K562 (cell line): Measurements from ENCODE around the gene CCDC3. TPM values are rescaled to one million over a fixed set of nuclear protein-coding genes. Genes with fewer than 3 reads are reported as not detected.

Experiments
- ATAC-seq: fragments of 200-7000 bp; cut with Tn5 transposase; 3 replicates; pipeline ENCODE4 v1.9.1; 2020; ENCODE audit warnings: moderate library complexity
- BruUV-seq: library from RNA; stranded (reverse); fragments of 400-500 nt; replicated peaks from 2 replicates; lab custom pipeline; 2021; lab: Mats Ljungman, UMichigan
- CTCF ChIA-PET: fragments of 300-600 bp; formaldehyde crosslinking; extraction: SDS; loops from one replicate; lab custom pipeline; 2021; ENCODE audit warnings: low intra/inter-chr PET ratio; lab: Yijun Ruan, JAX
- POLR2A ChIA-PET: fragments of 300-600, 350-650 bp; sonication (Branson Sonifier 250); formaldehyde crosslinking; extraction: SDS; loops from one replicate; lab custom pipeline; 2021; ENCODE audit warnings: antibody characterized with exemption, inconsistent platforms; lab: Yijun Ruan, JAX
- DNase-seq, 4 experiments: peaks; one replicate each; pipeline versions ENCODE4 v3.0.0 to v3.0.0-alpha.2; 2011 to 2018; ENCODE audit warnings: low spot score in 3 of 4, mixed read lengths in 3 of 4; ENCODE audit errors: extremely low read depth in 1 of 4
- FAIRE-seq: peaks from 2 replicates; lab custom pipeline; 2011; peaks lifted over from hg19 to GRCh38; lab: Jason Lieb, UNC
- H2AFZ ChIP-seq: 2 replicates; pipeline ENCODE4 v1.6.0; 2011; ENCODE audit warnings: low read depth, low read length, control low read depth, inconsistent platforms
- H3K27ac ChIP-seq: fragments of 200-600 bp; 3 replicates; pipeline ENCODE4 v1.8.0; 2011; ENCODE audit warnings: low read depth, mild to moderate bottlenecking, control low read depth, inconsistent platforms, low read length, moderate library complexity, mixed read lengths; ENCODE audit errors: extremely low read depth
- H3K27me3 ChIP-seq, 2 experiments: fragments of 300-600 bp in 1 of 2; 2 replicates in 1 of 2; 3 replicates in 1 of 2; pipeline versions ENCODE4 v1.6.0 to v1.8.0; 2011; ENCODE audit warnings: inconsistent platforms in 2 of 2, low read length in 2 of 2, mild to moderate bottlenecking in 1 of 2, mixed read lengths in 1 of 2, moderate library complexity in 1 of 2; ENCODE audit not compliant: control insufficient read depth in 2 of 2, insufficient read depth in 2 of 2
- H3K36me3 ChIP-seq: fragments of 300-600 bp; 3 replicates; pipeline ENCODE4 v1.8.0; 2011; ENCODE audit warnings: mild to moderate bottlenecking, low read length, inconsistent platforms; ENCODE audit not compliant: control insufficient read depth, insufficient read depth
- H3K4me1 ChIP-seq, 2 experiments: fragments of 200-600 bp in 1 of 2; replicated peaks in 1 of 2; 2 replicates in 1 of 2; 3 replicates in 1 of 2; pipeline versions ENCODE4 v1.5.1 to v1.8.0; 2011; ENCODE audit warnings: inconsistent platforms in 2 of 2, low read length in 2 of 2, mild to moderate bottlenecking in 1 of 2, mixed read lengths in 1 of 2, moderate library complexity in 1 of 2; ENCODE audit not compliant: control insufficient read depth in 2 of 2, insufficient read depth in 2 of 2
- H3K4me2 ChIP-seq: 2 replicates; pipeline ENCODE4 v1.6.1; 2011; ENCODE audit warnings: low read length, control low read depth, inconsistent platforms, mixed read lengths; ENCODE audit not compliant: insufficient read depth
- H3K4me3 ChIP-seq: fragments of 200-600 bp; sonication (generic), shearing (Covaris generic); 2 replicates; pipeline ENCODE4 v1.5.1; 2016; ENCODE audit warnings: control low read depth, inconsistent platforms
- H3K79me2 ChIP-seq: fragments of 200-600 bp; 3 replicates; pipeline ENCODE4 v1.8.0; 2011; ENCODE audit warnings: low read length, inconsistent platforms; ENCODE audit not compliant: control insufficient read depth, insufficient read depth
- H3K9ac ChIP-seq, 2 experiments: 2 replicates each; pipeline versions ENCODE4 v1.6.0 to v1.6.1; 2011; ENCODE audit warnings: low read depth in 2 of 2, low read length in 2 of 2, control low read depth in 1 of 2, inconsistent platforms in 1 of 2, mild to moderate bottlenecking in 1 of 2, mixed read lengths in 1 of 2; ENCODE audit not compliant: insufficient read depth in 1 of 2
- H3K9me1 ChIP-seq: one replicate; pipeline ENCODE4 v1.6.0; 2011; ENCODE audit warnings: inconsistent platforms, mild to moderate bottlenecking, low read length, moderate library complexity; ENCODE audit not compliant: control insufficient read depth, insufficient read depth
- H3K9me3 ChIP-seq: replicated peaks from 2 replicates; pipeline ENCODE4 v1.5.1; 2011; ENCODE audit warnings: low read depth, low read length, inconsistent platforms; ENCODE audit not compliant: control insufficient read depth, insufficient read depth
- H4K20me1 ChIP-seq: replicated peaks from 2 replicates; pipeline ENCODE4 v1.6.1; 2011; ENCODE audit warnings: low read length, inconsistent platforms, mixed read lengths; ENCODE audit not compliant: control insufficient read depth, insufficient read depth
- CBFB ChIP-seq: sonication (generic); formaldehyde crosslinking; IDR thresholded peaks from 2 replicates; pipeline ENCODE4 v1.4.0; 2020; ENCODE audit warnings: mild to moderate bottlenecking, missing genetic modification reagents
- MITF ChIP-seq: IDR thresholded peaks from 2 replicates; pipeline ENCODE4 v1.6.1; 2014; ENCODE audit warnings: antibody characterized with exemption
- XRCC5 ChIP-seq: fragments of 200-400 bp; formaldehyde crosslinking; IDR thresholded peaks from 2 replicates; pipeline ENCODE4 v1.6.1; 2017; ENCODE audit warnings: low read depth, mild to moderate bottlenecking, low read length
- ZNF324 ChIP-seq: fragments of 250-450 bp; sonication (Bioruptor Pico); IDR thresholded peaks from 2 replicates; pipeline ENCODE4 v1.4.0; 2020; ENCODE audit warnings: mild to moderate bottlenecking
- ZNF449 ChIP-seq: fragments of 250-450 bp; sonication (Bioruptor Pico); IDR thresholded peaks from 2 replicates; pipeline ENCODE4 v1.8.0; 2022; ENCODE audit warnings: moderate library complexity, mild to moderate bottlenecking, inconsistent platforms
- ZNF561 ChIP-seq: fragments of 450-650 bp; formaldehyde crosslinking; conservative IDR thresholded peaks from 2 replicates; pipeline ENCODE4 v1.4.0; 2020; ENCODE audit warnings: mild to moderate bottlenecking, moderate library complexity
- WGBS: fragments of 100-300 bp; shearing (Covaris generic); methylation state at CpG from one replicate; pipeline ENCODE4 v1.1.6; 2016; ENCODE audit warnings: low coverage, mixed read lengths; ENCODE audit not compliant: insufficient coverage; ENCODE audit errors: missing lambda C conversion rate; 5-methylcytosine and 5-hydroxymethylcytosine counted together
- in situ Hi-C: fragments of 300-500 bp; cut with MboI; formaldehyde crosslinking; loops from 4 replicates; pipeline ENCODE4 v1.15.0; 2018; ENCODE audit warnings: inconsistent platforms, mixed read lengths
- intact Hi-C: fragments of 100-400 bp; cut with micrococcal nuclease; formaldehyde crosslinking; loops from 2 replicates; pipeline ENCODE4 v1.14.2; 2022
- polyA plus RNA-seq, 8 experiments: library from polyadenylated mRNA; depleted of rRNA in 4 of 8; stranded (reverse) in 5 of 8; unstranded in 3 of 8; fragments of >200 nt; fragmentation: Nextera tagmentation in 2 of 8; fragmentation: Illumina TruSeq in 1 of 8; extraction: Ambion mirVana in 2 of 8; extraction: Trizol in 1 of 8; gene quantifications; 2 replicates each; pipeline versions ENCODE4 v1.2.1 to v1.2.3, GENCODE V29; 2011 to 2014; ENCODE audit warnings: inconsistent platforms in 1 of 8, missing spikeins in 1 of 8
- total RNA-seq, 7 experiments: library from RNA; depleted of rRNA in 6 of 7; stranded (reverse); fragments of >200 nt in 6 of 7; fragmentation: Illumina TruSeq in 2 of 7; extraction: Trizol in 2 of 7; gene quantifications; 2 replicates each; pipeline versions ENCODE4 v1.2.1 to v1.2.3, GENCODE V29; 2011 to 2021; ENCODE audit warnings: low replicate concordance in 1 of 7

CCDC3 gene
- total and polyA plus RNA-seq, 9 of the 15 experiments (the other 6 are each of a cell fraction or from before 2014, with no cell fraction given) = not detected

- Histone ChIP-seq H3K79me2 (no peaks in the 10 kb centered on the region), H3K9me1 (no peaks in the 10 kb centered on the region), H3K4me3 (no peak overlapping the region), H3K36me3 (no peaks in the 10 kb centered on the region), H3K4me2 (no peak overlapping the region), H3K4me1 (no peaks in the 10 kb centered on the region; a peak in 1 of 5 replicates), H3K27ac (no peak overlapping the region), H4K20me1 (no peaks in the 10 kb centered on the region), H3K9me3 (no peaks in the 10 kb centered on the region), H3K9ac (no peak overlapping the region), H2AFZ (no peak overlapping the region), H3K27me3 (peaks cover 0 to 20% of the 10 kb centered on the region in 2 experiments; a peak in 1 of 5 replicates)
- 0% methylated on average over 5 of the region's 5 CpGs for WGBS
- intact Hi-C loops = no loop called here
- no peak for ATAC-seq
- no peak for FAIRE-seq
- POLR2A ChIA-PET = interaction anchor here (0.8 to 0.9 kb wide), 2 partner anchors 458 to 1895 kb away, joined by 3 read pairs; no protein-coding TSS in a partner anchor
- BruUV-seq = no TSS peak
- no peak for TF ChIP-seq MITF
- TF ChIP-seq ZNF324 (CRISPR knock-in tag) = no peak
- no peak for TF ChIP-seq CBFB (CRISPR knock-in tag)
- TF ChIP-seq ZNF561 (CRISPR knock-in tag) = no peak
- TF ChIP-seq ZNF449 = no peak
- no peak for TF ChIP-seq XRCC5
- DNase-seq = no peak
- CTCF ChIA-PET = no interaction called here
- in situ Hi-C loops = no loop called here
These were observed 125.2 kb downstream of the CCDC3 start for GRCh38 chr10:12876266-12876665.
